Endometrial microvascular endothelial cells (primary cell): ENCODE measurements around the gene GPD2. TPM values are rescaled to one million over a fixed set of nuclear protein-coding genes. Genes with fewer than 3 reads are reported as not detected.

Experiments
- in situ Hi-C: cut with HindIII; loops from 2 replicates; pipeline ENCODE4 v1.10.0; 2017; ENCODE audit warnings: low sequenced_read_pairs, low pct_unique_long_range_greater_than_20kb; ENCODE audit errors: inconsistent ontology term
- total RNA-seq: library from RNA; depleted of rRNA; stranded (reverse); fragments of >200 nt; gene quantifications from one replicate; pipeline ENCODE4 v1.2.3, GENCODE V29; 2015; ENCODE audit errors: inconsistent ontology term

GPD2 gene
- 36.3 TPM for total RNA-seq

- in situ Hi-C loops = no loop called here
Measured at GRCh38 chr2:156435718-156436496, at the start of gene GPD2. Gene GPD2 (plus strand): TSS chr2:156436379. CDS start chr2:156476106, 39,727 bp downstream.

GRCh38 chr2:156394033-156394741 lies 42.0 kb upstream of the GPD2 start:
- in situ Hi-C loops = no loop called here

GRCh38 chr2:156396126-156396525 lies 40.1 kb upstream of the GPD2 start:
- in situ Hi-C loops = no loop called here

- in situ Hi-C loops = no loop called here
Measured at GRCh38 chr2:156397229-156397628, 39.0 kb upstream of the GPD2 start.

- in situ Hi-C loops = no loop called here
Measured at GRCh38 chr2:156398176-156398575, 38.0 kb upstream of the GPD2 start.

- in situ Hi-C loops = no loop called here
Measured at GRCh38 chr2:156399224-156399949, 36.8 kb upstream of the GPD2 start.

- in situ Hi-C loops = no loop called here
Measured at GRCh38 chr2:156399950-156400705, 36.1 kb upstream of the GPD2 start.

- in situ Hi-C loops = no loop called here
Measured at GRCh38 chr2:156400706-156401678, 35.2 kb upstream of the GPD2 start.

GRCh38 chr2:156401861-156402260 lies 34.3 kb upstream of the GPD2 start:
- in situ Hi-C loops = no loop called here

GRCh38 chr2:156405586-156405985 lies 30.6 kb upstream of the GPD2 start:
- in situ Hi-C loops = no loop called here

GRCh38 chr2:156411835-156412234 lies 24.3 kb upstream of the GPD2 start:
- in situ Hi-C loops = no loop called here

- in situ Hi-C loops = no loop called here
Measured at GRCh38 chr2:156421851-156422250, 14.3 kb upstream of the GPD2 start.

- in situ Hi-C loops = no loop called here
Measured at GRCh38 chr2:156423674-156424282, 12.4 kb upstream of the GPD2 start.

GRCh38 chr2:156427074-156427473 lies 9.1 kb upstream of the GPD2 start:
- in situ Hi-C loops = no loop called here

- in situ Hi-C loops = no loop called here
Measured at GRCh38 chr2:156429211-156429610, 7.0 kb upstream of the GPD2 start.

- in situ Hi-C loops = no loop called here
Measured at GRCh38 chr2:156430236-156430979, 5.8 kb upstream of the GPD2 start.

GRCh38 chr2:156430980-156431358 lies 5.2 kb upstream of the GPD2 start:
- in situ Hi-C loops = no loop called here
